Cardiac septum (tissue), 1 donor: ENCODE measurements around the gene STX5. TPM values are rescaled to one million over a fixed set of nuclear protein-coding genes. Genes with fewer than 3 reads are reported as not detected.

Source experiments
- microRNA-seq: library from miRNA; unstranded; fragments of <30 nt; microRNA quantifications from one replicate; pipeline ENCODE4 v1.2.0, GENCODE V29; 2020
- total RNA-seq: library from RNA; stranded (reverse); fragmentation: NEBNext Ultra II Directional; extraction: Animal tissue kit (Norgen Biotek cat#: 25700); gene quantifications from one replicate; pipeline ENCODE4 v1.2.1, GENCODE V29; 2021
- donor health status: DM: no; HTN: no; CAD: no.

The STX5 gene
- total RNA-seq, 1 donor from 2014 or later, result 19.7 TPM

Small RNA genes within 50 kb of the gene (microRNA-seq; reads per million reads assigned to microRNA genes)
- gene MIR6514 (not detected), gene MIR6748 (not detected)

Other genes starting within 250 kb of the STX5 start
- 11.7 TPM for gene TUT1, start 240.5 kb downstream of the STX5 start, total RNA-seq
- 36.8 TPM for gene MTA2, start 230.2 kb downstream of the STX5 start, total RNA-seq
- gene EML3, start 219.3 kb downstream of the STX5 start, total RNA-seq, result 29.6 TPM
- gene ROM1, start 218.8 kb downstream of the STX5 start, total RNA-seq, result 6.0 TPM
- gene B3GAT3, start 210.1 kb downstream of the STX5 start, total RNA-seq, result 16.0 TPM
- 99.8 TPM for gene GANAB, start 185.4 kb downstream of the STX5 start, total RNA-seq
- 10.0 TPM for gene INTS5, start 178.7 kb downstream of the STX5 start, total RNA-seq
- 25.4 TPM for gene C11orf98, start 166.8 kb downstream of the STX5 start, total RNA-seq
- 7.5 TPM for gene CSKMT, start 166.7 kb downstream of the STX5 start, total RNA-seq
- 6.9 TPM for gene UQCC3, start 160.4 kb downstream of the STX5 start, total RNA-seq
- 2.4 TPM for gene LBHD1, start 159.8 kb downstream of the STX5 start, total RNA-seq
- 62.9 TPM for gene UBXN1, start 153.0 kb downstream of the STX5 start, total RNA-seq
- gene LRRN4CL, start 142.5 kb downstream of the STX5 start, total RNA-seq, result 2.9 TPM
- 13.3 TPM for gene BSCL2, start 124.6 kb downstream of the STX5 start, total RNA-seq
- gene GNG3, start 124.4 kb downstream of the STX5 start, total RNA-seq, result 0.27 TPM
- gene HNRNPUL2, start 104.6 kb downstream of the STX5 start, total RNA-seq, result 34.8 TPM
- gene TTC9C, start 103.6 kb downstream of the STX5 start, total RNA-seq, result 13.6 TPM
- gene ZBTB3, start 77.9 kb downstream of the STX5 start, total RNA-seq, result 10.9 TPM
- 45.3 TPM for gene POLR2G, start 70.5 kb downstream of the STX5 start, total RNA-seq
- 9.7 TPM for gene TAF6L, start 60.7 kb downstream of the STX5 start, total RNA-seq
- gene TMEM179B, start 44.6 kb downstream of the STX5 start, total RNA-seq, result 12.0 TPM
- gene TMEM223, start 40.0 kb downstream of the STX5 start, total RNA-seq, result 17.7 TPM
- 36.7 TPM for gene NXF1, start 26.6 kb downstream of the STX5 start, total RNA-seq
- gene TEX54, start 790 bp upstream of the STX5 start, total RNA-seq, result not detected
- gene WDR74, start 7.5 kb upstream of the STX5 start, total RNA-seq, result 22.8 TPM
- 38.6 TPM for gene SLC3A2, start 48.8 kb upstream of the STX5 start, total RNA-seq
- not detected for gene CHRM1, start 89.3 kb upstream of the STX5 start, total RNA-seq
- gene SLC22A6, start 152.9 kb upstream of the STX5 start, total RNA-seq, result not detected
- gene SLC22A8, start 183.8 kb upstream of the STX5 start, total RNA-seq, result not detected